GM18508 (cell line): ENCODE results near the gene DCLK1.
"Not testable (repeated sequence)": the region's sequence is repeated elsewhere in the genome, so short reads cannot be mapped to it uniquely, and the experiment has no call there.

Experiments
- ATAC-seq: cut with Tn5 transposase; IDR thresholded peaks from one replicate; pipeline ENCODE4 v1.9.1; 2021; ENCODE audit warnings: moderate number of reproducible peaks; ENCODE audit not compliant: insufficient read depth, unreplicated experiment

DCLK1 gene

DNA sequence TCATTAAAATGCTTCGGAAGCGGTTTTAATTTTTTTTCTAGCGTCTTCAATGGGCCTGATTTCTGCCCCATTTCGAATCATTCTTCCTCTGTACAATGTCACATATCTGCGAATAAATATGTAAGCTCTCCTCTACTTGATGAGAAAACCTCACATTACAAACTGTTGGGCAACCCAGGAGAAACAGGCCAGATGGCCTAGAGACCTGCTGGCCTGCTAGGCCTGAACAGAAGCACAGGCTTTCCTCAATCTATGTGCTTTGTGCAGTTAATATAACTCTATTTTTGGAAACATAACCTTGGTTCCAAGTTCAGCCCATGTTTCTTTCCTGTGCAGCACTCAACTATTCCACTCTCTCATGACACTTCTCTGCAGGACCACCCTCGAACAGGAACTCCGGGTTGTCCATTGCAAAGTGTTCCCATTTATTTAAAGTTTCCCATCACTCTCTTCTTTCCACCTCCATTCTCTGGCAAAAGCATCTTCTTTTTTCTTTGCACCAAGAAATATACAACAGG, 42.0 kb downstream of the DCLK1 start:
- ATAC-seq = no peak

DNA sequence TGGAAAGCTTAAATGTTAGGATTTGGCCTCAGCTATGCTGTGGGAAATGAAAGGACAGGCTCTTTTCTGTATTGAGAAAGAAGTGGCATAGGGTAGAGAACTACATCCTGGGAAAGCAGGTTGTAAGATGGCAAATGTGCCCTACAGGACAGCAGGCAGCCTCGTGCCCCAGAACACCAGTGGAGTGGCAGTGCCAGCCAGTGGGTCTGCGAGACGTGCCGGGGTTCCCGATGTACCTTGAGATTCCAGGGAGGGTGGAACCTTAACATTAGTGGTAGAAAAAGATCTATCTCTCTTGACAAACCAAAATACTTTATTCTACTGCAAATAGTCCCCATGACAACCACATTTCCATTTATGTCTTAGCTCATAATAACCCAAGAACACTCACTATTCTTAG, 42.7 kb downstream of the DCLK1 start:
- no peak for ATAC-seq

DNA sequence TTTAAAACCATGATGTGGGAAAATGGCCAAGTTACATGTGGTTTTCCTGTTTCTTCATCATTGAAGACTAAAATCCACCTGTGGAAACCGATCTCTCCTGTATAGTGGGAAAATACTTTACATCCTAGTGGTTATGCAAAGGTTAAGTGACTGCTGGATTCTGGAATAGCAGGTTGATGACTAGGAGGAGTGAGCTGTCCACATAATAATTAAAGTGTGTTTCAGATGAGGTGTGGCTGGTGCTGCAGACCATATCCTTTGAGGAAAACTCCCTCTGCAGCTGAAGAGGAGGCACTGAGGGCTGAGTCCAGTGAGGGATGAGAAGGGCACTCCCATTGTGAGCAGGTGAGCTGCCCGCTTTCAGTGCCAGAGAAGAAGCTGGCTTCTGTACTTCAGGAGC, 43.2 kb downstream of the DCLK1 start:
- ATAC-seq = no peak

DNA sequence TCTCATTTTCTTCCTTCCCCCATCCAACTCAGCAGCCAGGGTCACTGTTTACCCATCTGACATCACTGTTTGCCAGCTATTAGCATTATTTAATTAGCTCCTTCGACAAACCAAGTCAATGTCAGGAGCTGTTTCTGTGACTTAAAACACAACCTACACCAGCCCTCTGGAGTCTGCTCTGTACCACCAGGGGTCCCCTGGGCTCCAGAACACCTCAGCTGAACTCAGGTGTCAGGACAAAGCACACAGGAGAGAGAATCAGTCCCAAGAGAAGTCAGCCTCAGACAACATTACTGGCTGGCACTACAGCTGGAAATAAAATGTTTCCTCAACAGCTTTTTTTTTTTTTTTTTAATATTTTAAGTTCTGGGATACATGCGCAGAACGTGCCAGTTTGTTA, 45.1 kb downstream of the DCLK1 start:
- no peak for ATAC-seq

DNA sequence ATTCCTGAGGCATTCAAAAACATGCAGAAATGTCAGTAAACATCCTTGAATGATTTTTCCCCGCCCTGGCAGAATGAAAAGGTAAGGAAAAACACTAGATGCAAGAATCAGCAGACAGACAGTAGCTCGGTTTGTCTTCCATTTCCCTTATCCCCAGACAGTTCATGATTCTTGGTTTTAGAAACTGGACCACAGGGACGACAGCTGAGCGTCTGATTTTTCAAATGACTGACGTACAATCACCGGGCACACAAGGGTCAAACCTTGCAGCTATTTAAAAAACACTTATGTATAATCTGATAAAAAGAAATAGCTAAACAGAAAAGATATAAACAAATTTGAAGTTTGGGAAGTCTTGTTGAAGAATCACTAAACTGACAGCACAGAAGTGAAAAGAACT, 47.1 kb downstream of the DCLK1 start:
- no peak for ATAC-seq

DNA sequence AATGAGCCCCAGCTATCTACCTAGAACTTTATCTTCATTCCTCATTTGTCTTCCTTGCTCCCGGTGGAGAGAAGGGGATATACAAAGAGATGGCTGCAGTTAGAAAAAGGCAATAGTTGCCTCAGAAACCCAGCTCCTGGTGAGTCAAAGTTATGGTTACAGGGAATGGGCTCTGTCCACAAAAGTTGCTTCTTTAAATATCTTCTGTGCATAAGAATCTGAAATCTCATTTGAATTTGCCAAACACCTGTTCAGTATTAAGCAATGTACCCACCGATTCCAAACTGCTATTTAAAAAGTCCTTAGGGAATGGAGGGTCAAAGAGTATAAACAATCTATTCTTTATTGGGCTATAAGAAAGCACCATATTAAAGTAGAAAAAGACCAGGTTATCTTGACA, 48.4 kb downstream of the DCLK1 start:
- ATAC-seq = no peak

DNA sequence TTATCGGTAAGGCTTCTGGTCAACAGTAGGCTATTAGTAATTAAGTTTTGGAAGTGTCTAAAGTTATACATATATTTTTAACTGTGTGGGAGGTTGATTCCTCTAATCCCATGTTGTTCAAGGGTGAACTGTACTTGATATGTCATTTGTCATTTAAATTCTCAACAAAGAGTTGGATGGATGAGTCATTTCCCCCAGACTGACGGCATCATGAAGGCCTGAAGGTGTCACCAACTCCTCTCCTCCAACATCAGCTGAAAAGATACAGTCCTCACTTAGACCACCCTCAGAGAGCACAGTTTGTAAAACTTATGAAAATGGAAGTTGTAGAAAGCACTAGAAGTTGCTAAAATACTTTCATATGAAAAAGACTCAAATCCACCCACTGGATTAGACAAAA, 48.8 kb downstream of the DCLK1 start:
- no peak for ATAC-seq

DNA sequence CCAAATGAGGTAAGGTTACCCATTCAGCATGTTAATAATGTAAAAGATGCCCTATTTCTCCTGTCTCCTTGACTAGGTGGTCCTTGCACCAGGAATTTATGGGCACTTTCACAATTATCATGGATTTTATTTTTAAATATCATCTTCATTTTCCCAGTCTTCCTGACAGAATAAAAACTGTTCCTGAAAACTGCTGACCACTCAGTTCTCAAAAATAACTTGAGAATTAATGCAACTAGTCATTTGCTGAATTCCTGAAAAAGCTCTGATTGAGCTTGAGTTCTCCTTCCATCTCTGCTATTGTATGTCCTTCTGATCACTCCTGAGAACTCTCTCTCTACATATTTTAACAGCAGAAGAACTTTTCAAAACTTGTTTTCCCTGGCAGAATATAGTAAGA, 55.0 kb downstream of the DCLK1 start:
- ATAC-seq = no peak

DNA sequence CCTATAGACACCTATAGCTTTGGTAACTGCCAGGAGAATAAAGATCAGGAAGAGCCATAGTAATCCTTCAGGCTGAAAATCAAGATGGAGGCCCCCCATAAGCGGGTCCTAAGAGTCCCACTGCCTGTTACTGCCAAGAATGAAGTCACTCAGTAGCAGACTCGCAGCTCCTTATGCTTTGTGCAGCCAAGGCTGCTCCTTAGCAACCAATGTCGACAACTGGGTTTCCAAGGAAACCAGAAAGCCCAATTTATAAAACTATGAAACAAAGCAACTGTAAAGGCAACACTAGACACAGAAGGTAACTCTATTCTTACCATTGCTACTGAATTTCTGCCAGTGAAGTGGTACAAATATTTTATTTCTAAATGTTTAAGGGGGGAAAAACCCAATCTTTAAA, 56.5 kb downstream of the DCLK1 start:
- no peak for ATAC-seq

DNA sequence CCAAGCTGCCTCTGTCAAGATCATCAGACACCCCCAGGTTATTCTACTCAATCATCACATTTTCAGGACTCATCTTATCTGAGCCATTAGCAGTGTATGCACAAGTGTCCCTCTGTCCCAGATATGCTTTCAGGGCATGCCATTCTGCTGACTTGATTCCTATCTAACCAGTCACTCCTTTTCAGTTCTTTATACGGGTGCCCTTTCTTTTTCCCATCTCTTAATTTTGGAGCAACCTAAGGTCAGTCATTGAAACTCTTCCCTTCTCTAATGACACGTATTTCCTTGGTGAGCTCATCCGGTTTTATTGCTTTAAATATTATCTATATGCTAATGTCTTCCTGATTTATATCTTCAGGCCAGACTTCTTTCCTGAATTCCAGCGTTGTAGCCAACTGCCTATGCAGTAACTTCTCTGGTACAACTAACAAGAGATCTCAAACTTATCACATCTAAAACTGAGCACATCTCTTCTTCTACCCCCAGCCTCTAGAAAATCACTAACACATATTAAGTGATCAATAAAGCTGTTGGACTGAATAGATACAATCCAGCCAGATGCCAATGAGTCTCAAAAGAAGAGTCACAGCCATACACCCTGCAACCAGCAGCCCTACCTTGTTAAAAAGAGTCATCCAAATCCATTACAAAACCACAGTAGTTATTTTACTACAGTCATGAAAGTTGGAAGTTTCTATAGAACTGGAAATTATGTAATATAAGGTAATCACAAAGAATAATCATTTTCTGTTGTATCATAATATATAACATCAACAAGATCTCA, 58.8 kb downstream of the DCLK1 start:
- no peak for ATAC-seq

DNA sequence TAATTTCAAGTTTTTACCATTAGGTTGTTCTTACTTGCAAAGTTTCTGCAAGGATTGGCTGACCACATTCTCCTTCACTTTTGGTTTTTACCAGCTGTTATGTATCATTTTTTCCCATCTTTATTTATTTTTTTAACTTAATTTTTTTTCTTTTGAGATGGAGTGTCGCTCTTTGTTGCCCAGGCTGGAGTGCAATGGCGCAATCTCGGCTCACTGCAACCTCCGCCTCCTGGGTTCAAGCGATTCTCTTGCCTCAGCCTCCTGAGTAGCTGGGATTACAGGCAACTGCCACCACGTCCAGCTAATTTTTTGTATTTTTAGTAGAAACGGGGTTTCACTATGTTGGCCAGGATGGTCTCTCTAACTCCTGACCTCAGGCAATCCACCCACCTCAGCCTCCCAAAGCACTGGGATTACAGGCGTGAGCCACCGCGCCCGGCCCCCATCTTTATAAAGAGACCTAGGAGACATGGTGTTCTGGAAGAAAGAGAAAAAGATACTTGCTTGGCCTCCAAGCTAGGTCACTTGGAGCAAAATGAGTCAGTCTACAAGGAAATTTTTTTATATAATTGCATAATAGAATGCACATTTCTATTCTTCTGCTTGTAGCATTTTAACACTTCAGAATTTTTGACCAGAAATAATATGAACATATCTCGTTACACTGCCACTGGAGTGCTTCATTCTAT, 60.5 kb downstream of the DCLK1 start:
- ATAC-seq = not testable (repeated sequence)

DNA sequence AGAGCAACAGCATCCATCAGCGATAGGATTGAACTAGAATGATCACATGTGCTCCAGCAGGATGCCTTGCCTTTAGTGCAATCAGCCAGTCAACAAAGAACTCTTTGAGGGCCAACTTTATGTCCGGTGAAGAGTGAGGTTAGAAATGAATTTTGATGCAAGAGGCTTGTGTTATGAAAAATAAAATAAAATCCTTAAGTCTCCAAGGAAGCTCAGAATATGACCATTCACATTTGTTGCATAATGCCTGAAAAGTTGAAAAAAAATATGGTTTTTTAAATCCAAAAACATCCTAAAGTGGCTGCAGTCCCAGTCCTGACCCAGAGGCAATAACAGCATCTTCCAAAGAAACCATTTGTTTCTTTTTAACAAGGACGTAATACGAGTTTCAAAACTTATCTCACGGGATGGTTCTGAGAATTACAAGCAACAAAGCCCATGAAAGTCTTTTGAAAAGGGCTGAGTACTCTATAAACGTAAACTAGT, 61.3 kb downstream of the DCLK1 start:
- ATAC-seq = no peak

DNA sequence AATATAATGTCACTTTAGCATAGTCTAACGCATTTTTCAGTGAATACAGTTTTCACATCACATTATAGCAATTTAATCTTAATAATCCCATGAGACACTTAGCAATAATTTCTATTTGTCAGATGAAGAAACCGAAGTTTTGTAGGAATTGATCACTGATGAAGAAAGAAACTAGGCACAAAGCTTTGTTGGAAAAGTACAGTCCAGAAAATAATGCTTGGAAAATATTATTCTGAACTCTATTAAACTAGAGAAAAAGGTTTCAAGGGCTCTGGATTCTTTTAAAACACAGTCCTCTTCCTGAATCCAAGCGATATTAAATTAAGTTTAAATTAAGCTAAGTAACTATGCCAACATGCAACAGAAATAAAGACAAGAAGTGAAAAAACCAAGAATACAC, 62.2 kb downstream of the DCLK1 start:
- ATAC-seq = no peak

DNA sequence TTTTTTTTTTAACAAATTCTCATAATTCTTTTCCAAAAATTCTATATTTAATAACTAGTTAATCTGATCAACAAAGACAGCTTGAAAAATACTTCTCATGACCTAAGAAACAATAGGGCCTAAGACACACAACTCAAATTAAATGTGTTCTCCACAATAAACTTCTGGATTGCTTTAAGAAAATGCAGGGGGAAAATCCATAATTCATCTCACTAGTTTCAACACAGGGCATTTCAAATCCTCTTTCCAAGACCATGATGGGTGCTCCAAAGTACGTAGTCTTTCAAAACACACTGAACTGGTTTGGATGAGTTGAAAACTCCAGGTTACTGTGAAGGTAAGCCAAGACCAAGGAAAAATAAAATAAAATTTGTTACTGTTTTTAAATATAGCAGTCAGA, 62.6 kb downstream of the DCLK1 start:
- ATAC-seq = no peak

DNA sequence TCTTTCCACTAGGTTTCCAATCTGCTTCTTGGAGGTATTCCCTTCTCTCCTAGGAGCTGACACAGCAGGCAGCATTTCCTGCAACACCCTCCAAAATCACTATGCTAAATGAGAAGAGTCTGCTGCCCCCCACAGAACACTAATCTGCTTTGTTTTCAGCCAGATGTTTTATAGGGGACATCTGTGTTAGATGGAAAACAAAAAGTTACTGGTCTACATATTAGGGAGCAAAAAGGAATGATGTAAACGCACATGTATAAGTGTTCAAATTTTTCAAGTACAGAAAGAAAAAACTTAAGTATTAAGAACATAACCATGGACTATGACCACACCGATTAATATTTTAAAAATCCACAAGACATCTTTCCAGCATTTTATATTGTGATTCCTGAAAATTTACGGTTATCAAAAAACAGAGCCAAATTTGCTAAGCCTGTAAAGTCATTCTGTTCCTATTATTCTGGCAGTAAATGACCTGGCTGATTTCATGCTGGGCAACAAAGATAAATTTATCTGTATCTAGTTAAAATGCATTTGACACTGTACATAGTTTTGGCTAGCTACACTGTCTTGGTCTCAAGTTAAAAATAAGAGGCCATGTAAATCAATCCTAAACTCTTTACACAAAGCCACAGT, 63.3 kb downstream of the DCLK1 start:
- ATAC-seq = no peak

DNA sequence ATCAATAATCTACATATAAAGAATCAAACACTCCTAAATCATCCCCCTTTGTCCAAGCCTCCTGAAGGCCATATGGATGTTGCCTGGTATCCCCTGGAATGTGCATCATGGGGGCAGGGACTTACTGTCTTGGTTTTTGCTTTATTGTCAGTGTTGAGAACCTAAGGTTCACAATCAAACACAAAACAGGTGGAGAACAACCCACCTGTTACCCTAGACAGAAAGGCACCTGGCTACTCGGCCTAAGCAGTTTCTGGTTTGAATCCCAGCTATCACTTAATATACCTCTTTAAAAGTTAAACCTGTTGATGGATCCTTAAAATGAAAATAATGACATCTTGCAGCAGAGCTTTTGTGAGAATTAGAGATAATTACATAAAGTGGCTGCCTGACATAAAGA, 68.9 kb downstream of the DCLK1 start:
- ATAC-seq = no peak

DNA sequence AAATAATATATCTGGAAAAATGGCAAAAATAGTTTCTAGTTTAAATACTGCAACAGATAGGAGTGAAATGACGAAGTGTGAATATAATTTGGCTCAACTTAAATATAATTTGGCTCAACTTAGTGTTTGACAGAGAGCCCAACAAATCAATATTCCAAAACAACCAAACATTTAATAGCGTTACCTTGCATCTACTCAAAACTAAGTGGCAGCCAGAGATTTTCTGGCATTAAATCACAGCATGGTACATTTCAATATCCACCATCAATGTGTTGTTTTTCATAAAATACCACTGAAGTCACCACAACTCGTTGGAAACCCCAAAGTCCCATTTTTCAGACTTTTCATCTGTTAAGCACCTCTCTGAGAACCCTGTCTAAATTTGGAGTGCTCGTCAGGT, 69.6 kb downstream of the DCLK1 start:
- no peak for ATAC-seq

DNA sequence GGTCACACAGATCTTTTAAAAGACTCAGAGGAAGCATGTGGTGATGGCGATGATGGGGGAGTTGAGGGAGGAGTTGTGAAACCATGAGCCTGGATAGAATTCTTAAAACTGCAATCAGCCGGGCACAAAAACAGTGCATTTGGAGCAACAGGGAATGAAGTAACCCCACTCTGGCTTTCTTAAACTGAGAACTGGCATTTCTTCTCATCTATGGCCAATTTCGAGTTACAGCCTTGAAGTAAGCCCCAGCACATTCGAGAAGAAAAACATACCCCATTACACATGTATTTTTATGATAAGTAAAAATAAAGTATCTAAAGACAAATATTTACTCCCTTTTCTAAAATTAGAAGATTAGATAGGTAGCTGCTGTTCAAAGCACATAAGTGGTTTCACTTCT, 70.1 kb downstream of the DCLK1 start:
- no peak for ATAC-seq

DNA sequence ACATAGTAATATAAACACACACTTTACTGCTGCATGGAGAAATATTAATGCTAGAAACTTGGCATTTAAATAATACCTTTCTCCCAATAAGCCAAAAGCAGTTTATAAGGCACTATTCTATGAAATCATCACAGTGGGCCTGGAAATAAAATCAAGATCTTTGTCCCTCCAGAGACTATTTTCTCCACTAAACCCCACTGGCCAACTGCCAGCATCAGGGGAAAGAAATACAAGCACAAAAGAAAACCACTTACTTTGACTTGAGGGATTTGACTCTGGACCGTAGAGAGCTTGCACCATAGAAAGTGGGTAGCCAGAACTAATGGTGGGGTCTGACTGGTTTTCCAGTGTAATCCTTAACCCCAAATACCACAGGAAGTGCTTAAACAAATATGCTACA, 71.9 kb downstream of the DCLK1 start:
- ATAC-seq = no peak

DNA sequence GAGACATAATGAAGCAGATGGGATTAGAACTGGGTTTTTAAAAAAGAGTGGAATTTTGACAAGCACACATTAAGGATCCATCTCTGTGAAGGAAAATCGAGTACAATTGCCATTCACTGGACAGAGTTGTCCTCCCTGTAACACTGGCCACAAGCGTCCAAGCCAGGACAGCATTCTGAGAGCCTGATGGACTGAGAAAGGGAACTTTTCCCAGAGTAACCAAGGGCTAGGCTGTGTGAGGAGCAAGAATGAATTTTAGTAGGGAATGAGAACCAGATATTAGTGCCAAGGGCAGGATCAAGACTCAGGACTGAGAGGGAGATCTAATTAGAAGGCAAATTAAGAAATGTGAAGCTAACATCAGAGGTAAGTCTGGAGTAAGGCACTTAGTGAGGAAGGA, 73.1 kb downstream of the DCLK1 start:
- no peak for ATAC-seq

DNA sequence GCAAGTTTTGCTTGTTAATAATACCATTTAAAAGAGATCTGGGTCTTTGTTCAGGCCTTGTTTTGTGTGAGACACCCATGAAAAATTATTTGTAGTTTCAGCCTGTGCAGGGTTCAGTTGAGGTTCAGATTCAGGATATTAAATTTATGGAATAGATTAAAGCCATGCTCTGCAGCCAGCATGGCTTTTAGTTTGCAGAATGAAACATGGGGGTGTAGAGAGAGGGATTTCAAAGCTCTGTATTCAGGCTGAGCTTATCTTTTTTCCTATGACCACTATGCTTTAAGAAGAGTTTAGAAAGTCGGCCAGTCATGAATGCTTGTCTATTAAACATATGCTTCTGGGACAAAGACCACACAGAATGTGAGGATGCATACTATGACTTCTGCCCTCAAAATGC, 73.6 kb downstream of the DCLK1 start:
- no peak for ATAC-seq
